ENCODE measurements around the gene JSRP1. TPM values are rescaled to one million over a fixed set of nuclear protein-coding genes. Genes with fewer than 3 reads are reported as not detected.
A peak's percentile ranks its signal among the peaks of the same experiment; 100 is the strongest.

The JSRP1 gene
- total and polyA plus RNA-seq, 2 experiments from 2014 or later, result 0.30 to 0.93 TPM

GRCh38 chr19:2233601-2234280 is 22.5 kb downstream of the JSRP1 start:
- peaks cover 11% of the 10 kb centered on the region for H4K20me1 ChIP-seq (ENCODE audit: insufficient read depth, poor library complexity, severe bottlenecking)
- no peak for TF ChIP-seq EZH2phosphoT487 (IDR thresholded peaks at IDR 0.05; ENCODE audit: low read depth, severe bottlenecking, unreplicated experiment)
- TF ChIP-seq CTCF (IDR thresholded peaks at IDR 0.05; ENCODE audit: poor library complexity), result no peak
- no peak for TF ChIP-seq EZH2 (IDR thresholded peaks at IDR 0.05; ENCODE audit: borderline replicate concordance)
- peak overlapping the region; percentile 84 for H3K4me2 ChIP-seq
- H2AFZ ChIP-seq, result no peak overlapping the region
- no peak for DNase-seq (ENCODE audit: low spot score)
- H3K9me3 ChIP-seq (ENCODE audit: low read depth), result no peaks in the 10 kb centered on the region
- H3K4me1 ChIP-seq (ENCODE audit: insufficient read depth), result peaks cover 27% of the 10 kb centered on the region
- 95% methylated on average over 23 of the region's 25 CpGs for WGBS (ENCODE audit: low lambda C conversion rate, missing lambda C conversion rate)
- peak overlapping the region; percentile 97 for H3K27ac ChIP-seq
- no peak overlapping the region for H3K4me3 ChIP-seq
- peaks cover 59% of the 10 kb centered on the region for H3K79me2 ChIP-seq
- no peaks in the 10 kb centered on the region for H3K27me3 ChIP-seq
- H3K9me2 ChIP-seq (replicated peaks; ENCODE audit: insufficient read depth), result no peaks in the 10 kb centered on the region
- H3K36me3 ChIP-seq (replicated peaks; ENCODE audit: insufficient read depth, low read depth), result no peaks in the 10 kb centered on the region

- peak overlapping the region; percentile 8 for H3K27ac ChIP-seq
- 89% methylated on average over 27 of the region's 30 CpGs for WGBS (ENCODE audit: low lambda C conversion rate, missing lambda C conversion rate)
- no peak overlapping the region for H3K4me2 ChIP-seq
- H3K79me2 ChIP-seq, result peaks cover 47% of the 10 kb centered on the region
- H2AFZ ChIP-seq, result no peak overlapping the region
- H3K9me2 ChIP-seq (replicated peaks; ENCODE audit: insufficient read depth), result no peaks in the 10 kb centered on the region
- TF ChIP-seq EZH2phosphoT487 (IDR thresholded peaks at IDR 0.05; ENCODE audit: low read depth, severe bottlenecking, unreplicated experiment) (no peak), CTCF (IDR thresholded peaks at IDR 0.05; ENCODE audit: poor library complexity) (no peak), EZH2 (IDR thresholded peaks at IDR 0.05; ENCODE audit: borderline replicate concordance) (no peak)
- H3K27me3 ChIP-seq, result no peaks in the 10 kb centered on the region
- H4K20me1 ChIP-seq (ENCODE audit: insufficient read depth, poor library complexity, severe bottlenecking), result peaks cover 3% of the 10 kb centered on the region
- DNase-seq (ENCODE audit: low spot score), result no peak
- no peaks in the 10 kb centered on the region for H3K36me3 ChIP-seq (replicated peaks; ENCODE audit: insufficient read depth, low read depth)
- peaks cover 15% of the 10 kb centered on the region for H3K4me1 ChIP-seq (ENCODE audit: insufficient read depth)
- H3K9me3 ChIP-seq (ENCODE audit: low read depth), result no peaks in the 10 kb centered on the region
- no peak overlapping the region for H3K4me3 ChIP-seq
Measured at GRCh38 chr19:2232286-2233151, 23.7 kb downstream of the JSRP1 start.

GRCh38 chr19:2231621-2232221 is 24.5 kb downstream of the JSRP1 start:
- Histone ChIP-seq H4K20me1 (ENCODE audit: insufficient read depth, poor library complexity, severe bottlenecking) (no peaks in the 10 kb centered on the region), H3K9me3 (ENCODE audit: low read depth) (no peaks in the 10 kb centered on the region), H3K79me2 (peaks cover 41% of the 10 kb centered on the region), H3K4me2 (no peak overlapping the region), H3K27me3 (no peaks in the 10 kb centered on the region), H3K4me3 (no peak overlapping the region), H3K36me3 (replicated peaks; ENCODE audit: insufficient read depth, low read depth) (no peaks in the 10 kb centered on the region), H2AFZ (no peak overlapping the region), H3K4me1 (ENCODE audit: insufficient read depth) (peaks cover 10% of the 10 kb centered on the region), H3K9me2 (replicated peaks; ENCODE audit: insufficient read depth) (no peaks in the 10 kb centered on the region), H3K27ac (no peak overlapping the region)
- TF ChIP-seq EZH2 (IDR thresholded peaks at IDR 0.05; ENCODE audit: borderline replicate concordance) (no peak), CTCF (IDR thresholded peaks at IDR 0.05; ENCODE audit: poor library complexity) (no peak), EZH2phosphoT487 (IDR thresholded peaks at IDR 0.05; ENCODE audit: low read depth, severe bottlenecking, unreplicated experiment) (no peak)
- DNase-seq (ENCODE audit: low spot score), result no peak
- WGBS (ENCODE audit: low lambda C conversion rate, missing lambda C conversion rate), result 87% methylated on average over 21 of the region's 21 CpGs

Measured in hepatocyte (in vitro differentiated cells).